ENCODE results near the gene SLC15A3. TPM values are rescaled to one million over a fixed set of nuclear protein-coding genes. Genes with fewer than 3 reads are reported as not detected.

SLC15A3 gene
- total and polyA plus RNA-seq, 2 donors (not counting 1 experiment from before 2014, with no cell fraction given): 10.5 to 29.9 TPM

GRCh38 chr11:60918939-60919265, 33.1 kb downstream of the SLC15A3 start:
- H3K79me2 ChIP-seq (ENCODE audit: control insufficient read depth, insufficient read depth, low read length): peaks cover 20% of the 10 kb centered on the region
- no peak overlapping the region for H3K4me3 ChIP-seq (replicated peaks in 1 of 4; ENCODE audit: control extremely low read depth in 1 of 4, insufficient read depth in 1 of 4, low read depth in 3 of 4, low read length in 4 of 4)
- no peak overlapping the region for H3K9ac ChIP-seq (ENCODE audit: insufficient read depth, low read length)
- TF ChIP-seq EZH2 (IDR thresholded peaks at IDR 0.05; ENCODE audit: low read length, missing control alignments) (no peak), CTCF (conservative IDR thresholded peaks at IDR 0.05 in 1 of 2, IDR thresholded peaks at IDR 0.05 in 1 of 2; ENCODE audit: low read depth in 1 of 2, low read length in 2 of 2) (no peak)
- H3K36me3 ChIP-seq (ENCODE audit: control insufficient read depth, insufficient read depth, low read length): peaks cover 15% of the 10 kb centered on the region
- no peaks in the 10 kb centered on the region for H3K9me3 ChIP-seq (ENCODE audit: control insufficient read depth, insufficient read depth, low read depth, low read length)
- H2AFZ ChIP-seq (ENCODE audit: low read length): no peak overlapping the region
- H3K27me3 ChIP-seq (ENCODE audit: control insufficient read depth, insufficient read depth, low read length): no peaks in the 10 kb centered on the region
- peak; percentile 18 to 45 for DNase-seq (ENCODE audit: low read depth in 2 of 2)
- no peak overlapping the region for H3K4me2 ChIP-seq (ENCODE audit: extremely low read depth, insufficient read depth, low read length)
- peaks cover 12% of the 10 kb centered on the region for H3K4me1 ChIP-seq (ENCODE audit: control insufficient read depth, extremely low read depth, insufficient read depth, low read length)
- no peaks in the 10 kb centered on the region for H4K20me1 ChIP-seq (ENCODE audit: control insufficient read depth, extremely low read depth, insufficient read depth, low read length)
- H3K27ac ChIP-seq (ENCODE audit: insufficient read depth, low read length): no peak overlapping the region

GRCh38 chr11:60918251-60918938, 33.6 kb downstream of the SLC15A3 start:
- Histone ChIP-seq H3K36me3 (ENCODE audit: control insufficient read depth, insufficient read depth, low read length) (peaks cover 15% of the 10 kb centered on the region), H3K27me3 (ENCODE audit: control insufficient read depth, insufficient read depth, low read length) (no peaks in the 10 kb centered on the region), H3K4me1 (ENCODE audit: control insufficient read depth, extremely low read depth, insufficient read depth, low read length) (peaks cover 12% of the 10 kb centered on the region), H3K9ac (ENCODE audit: insufficient read depth, low read length) (no peak overlapping the region), H3K4me3 (replicated peaks in 1 of 4; ENCODE audit: control extremely low read depth in 1 of 4, insufficient read depth in 1 of 4, low read depth in 3 of 4, low read length in 4 of 4) (no peak overlapping the region), H3K27ac (ENCODE audit: insufficient read depth, low read length) (no peak overlapping the region), H2AFZ (ENCODE audit: low read length) (no peak overlapping the region), H3K79me2 (ENCODE audit: control insufficient read depth, insufficient read depth, low read length) (peaks cover 20% of the 10 kb centered on the region), H3K9me3 (ENCODE audit: control insufficient read depth, insufficient read depth, low read depth, low read length) (no peaks in the 10 kb centered on the region), H3K4me2 (ENCODE audit: extremely low read depth, insufficient read depth, low read length) (no peak overlapping the region), H4K20me1 (ENCODE audit: control insufficient read depth, extremely low read depth, insufficient read depth, low read length) (no peaks in the 10 kb centered on the region)
- no peak for DNase-seq (ENCODE audit: low read depth in 2 of 2)
- TF ChIP-seq EZH2 (IDR thresholded peaks at IDR 0.05; ENCODE audit: low read length, missing control alignments): no peak

DNA sequence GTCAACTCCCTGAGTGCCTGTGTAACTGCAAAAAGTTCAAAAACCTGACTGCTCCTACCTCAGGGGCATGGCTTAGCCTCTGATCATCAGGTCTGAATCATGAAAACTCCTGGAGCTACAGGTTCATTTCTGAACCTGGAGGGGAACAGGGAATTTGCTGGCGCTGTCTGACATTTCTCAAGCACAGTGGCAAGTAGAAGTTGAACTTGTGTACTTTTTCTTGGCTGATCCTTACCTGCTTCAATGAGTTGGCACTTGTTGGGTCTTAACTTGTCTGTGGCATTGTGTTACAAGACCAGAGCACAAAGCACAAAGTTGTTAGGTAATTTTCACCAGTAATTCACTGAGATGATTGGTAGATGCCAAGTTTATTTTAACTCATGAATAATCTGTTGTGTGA, 34.7 kb downstream of the SLC15A3 start:
- DNase-seq (ENCODE audit: low read depth in 2 of 2): no peak
- Histone ChIP-seq H3K9ac (ENCODE audit: insufficient read depth, low read length) (no peak overlapping the region), H4K20me1 (ENCODE audit: control insufficient read depth, extremely low read depth, insufficient read depth, low read length) (no peaks in the 10 kb centered on the region), H3K79me2 (ENCODE audit: control insufficient read depth, insufficient read depth, low read length) (peaks cover 20% of the 10 kb centered on the region), H3K4me2 (ENCODE audit: extremely low read depth, insufficient read depth, low read length) (no peak overlapping the region), H3K27ac (ENCODE audit: insufficient read depth, low read length) (no peak overlapping the region), H3K27me3 (ENCODE audit: control insufficient read depth, insufficient read depth, low read length) (peaks cover under 1% of the 10 kb centered on the region), H2AFZ (ENCODE audit: low read length) (no peak overlapping the region), H3K9me3 (ENCODE audit: control insufficient read depth, insufficient read depth, low read depth, low read length) (no peaks in the 10 kb centered on the region), H3K4me3 (replicated peaks in 1 of 4; ENCODE audit: control extremely low read depth in 1 of 4, insufficient read depth in 1 of 4, low read depth in 3 of 4, low read length in 4 of 4) (no peak overlapping the region), H3K36me3 (ENCODE audit: control insufficient read depth, insufficient read depth, low read length) (peaks cover 12% of the 10 kb centered on the region), H3K4me1 (ENCODE audit: control insufficient read depth, extremely low read depth, insufficient read depth, low read length) (peaks cover 12% of the 10 kb centered on the region)
- TF ChIP-seq CTCF (conservative IDR thresholded peaks at IDR 0.05 in 1 of 2, IDR thresholded peaks at IDR 0.05 in 1 of 2; ENCODE audit: low read depth in 1 of 2, low read length in 2 of 2) (no peak), EZH2 (IDR thresholded peaks at IDR 0.05; ENCODE audit: low read length, missing control alignments) (no peak)
